ENCODE measurements around the gene AUNIP. TPM values are rescaled to one million over a fixed set of nuclear protein-coding genes. Genes with fewer than 3 reads are reported as not detected.

Gene AUNIP
- total and polyA plus RNA-seq, 2 experiments from 2014 or later: 20.9 to 21.9 TPM

- no peak for TF ChIP-seq ETS1 (IDR thresholded peaks at IDR 0.05)
- TF ChIP-seq POLR2AphosphoS5 (IDR thresholded peaks at IDR 0.05; ENCODE audit: low read depth): no peak
- TF ChIP-seq ZNF462 (CRISPR knock-in tag; IDR thresholded peaks at IDR 0.05): no peak
Observed at GRCh38 chr1:25784575-25785051, 74.6 kb downstream of the AUNIP start (continued).

Small RNA genes within 50 kb of the gene (microRNA-seq; reads per million reads assigned to microRNA genes)
- 0.66 reads per million for gene MIR3917

Small RNA genes within 50 kb of the gene (small RNA-seq; reads per million reads assigned to genes)
- not detected for gene AL033528.1 (ENCODE audit: low replicate concordance)
- not detected for gene RF00019 (ENCODE audit: low replicate concordance)
- gene SNRPFP2 (ENCODE audit: low replicate concordance): not detected

Other genes starting within 250 kb of the AUNIP start
- 11.6 and 13.6 TPM in 2 replicates for gene MAN1C1, start 242.7 kb downstream of the AUNIP start, total RNA-seq (2014; rRNA removed; shearing (Covaris generic))
- gene MAN1C1, start 242.7 kb downstream of the AUNIP start, polyA plus RNA-seq (2016; fragmentation: Nextera tagmentation; extraction: Ambion mirVana): 5.4 and 5.9 TPM in 2 replicates
- 88.2 and 93.2 TPM in 2 replicates for gene SELENON, start 59.3 kb downstream of the AUNIP start, total RNA-seq (2014; rRNA removed; shearing (Covaris generic))
- 17.9 and 19.9 TPM in 2 replicates for gene SELENON, start 59.3 kb downstream of the AUNIP start, polyA plus RNA-seq (2016; fragmentation: Nextera tagmentation; extraction: Ambion mirVana)
- gene MTFR1L, start 39.5 kb downstream of the AUNIP start, total RNA-seq (2014; rRNA removed; shearing (Covaris generic)): 22.7 and 23.5 TPM in 2 replicates
- gene MTFR1L, start 39.5 kb downstream of the AUNIP start, polyA plus RNA-seq (2016; fragmentation: Nextera tagmentation; extraction: Ambion mirVana): 13.4 and 14.8 TPM in 2 replicates
- 5.2 and 5.5 TPM in 2 replicates for gene PAQR7, start 16.3 kb upstream of the AUNIP start, total RNA-seq (2014; rRNA removed; shearing (Covaris generic))
- gene PAQR7, start 16.3 kb upstream of the AUNIP start, polyA plus RNA-seq (2016; fragmentation: Nextera tagmentation; extraction: Ambion mirVana): 4.0 and 4.2 TPM in 2 replicates
- 227 and 271 TPM in 2 replicates for gene STMN1, start 47.0 kb upstream of the AUNIP start, total RNA-seq (2014; rRNA removed; shearing (Covaris generic))
- gene STMN1, start 47.0 kb upstream of the AUNIP start, polyA plus RNA-seq (2016; fragmentation: Nextera tagmentation; extraction: Ambion mirVana): 1,567 and 1,890 TPM in 2 replicates
- gene PAFAH2, start 138.6 kb upstream of the AUNIP start, total RNA-seq (2014; rRNA removed; shearing (Covaris generic)): 7.7 and 10.3 TPM in 2 replicates
- 5.7 TPM in 2 replicates for gene PAFAH2, start 138.6 kb upstream of the AUNIP start, polyA plus RNA-seq (2016; fragmentation: Nextera tagmentation; extraction: Ambion mirVana)
- 0.35 and 1.2 TPM in 2 replicates for gene EXTL1, start 162.3 kb upstream of the AUNIP start, total RNA-seq (2014; rRNA removed; shearing (Covaris generic))
- gene EXTL1, start 162.3 kb upstream of the AUNIP start, polyA plus RNA-seq (2016; fragmentation: Nextera tagmentation; extraction: Ambion mirVana): 0.21 and 0.37 TPM in 2 replicates
- 0.07 TPM in 1 of 2 replicates, not detected in the other for gene SLC30A2, start 186.7 kb upstream of the AUNIP start, total RNA-seq (2014; rRNA removed; shearing (Covaris generic))
- gene SLC30A2, start 186.7 kb upstream of the AUNIP start, polyA plus RNA-seq (2016; fragmentation: Nextera tagmentation; extraction: Ambion mirVana): not detected in 2 replicates
- gene TRIM63, start 208.2 kb upstream of the AUNIP start, total RNA-seq (2014; rRNA removed; shearing (Covaris generic)): 0.17 TPM in 1 of 2 replicates, not detected in the other
- gene TRIM63, start 208.2 kb upstream of the AUNIP start, polyA plus RNA-seq (2016; fragmentation: Nextera tagmentation; extraction: Ambion mirVana): not detected in 2 replicates

Measured in GM23338 (cell line).